Measurements from ENCODE around the gene DNPH1.

DNPH1 gene

GRCh38 chr6:43243664-43244321 is 14.5 kb upstream of the DNPH1 start:
- DNase-seq, result no peak

- DNase-seq, result no peak
Observed at GRCh38 chr6:43242908-43243663, 13.8 kb upstream of the DNPH1 start, which contains the start of gene TTBK1. Gene TTBK1, plus strand, starts transcription at chr6:43243481. Its CDS starts 3,180 bp downstream, at chr6:43246661.

- DNase-seq, result no peak
Observed at GRCh38 chr6:43241446-43241845, 12.2 kb upstream of the DNPH1 start.

- no peak for DNase-seq
Observed at GRCh38 chr6:43240950-43241349, 11.7 kb upstream of the DNPH1 start.

- DNase-seq, result no peak
Observed at GRCh38 chr6:43239054-43239453, 9.8 kb upstream of the DNPH1 start.

GRCh38 chr6:43235841-43236240 is 6.6 kb upstream of the DNPH1 start:
- DNase-seq, result no peak

- DNase-seq, result no peak
Observed at GRCh38 chr6:43231735-43232450, 2.6 kb upstream of the DNPH1 start.

GRCh38 chr6:43231053-43231452 is 1.8 kb upstream of the DNPH1 start:
- no peak for DNase-seq

GRCh38 chr6:43229803-43230620 is 731 bp upstream of the DNPH1 start:
- no peak for DNase-seq

GRCh38 chr6:43226192-43226851 is 3.0 kb downstream of the DNPH1 start:
- DNase-seq, result no peak

- DNase-seq, result no peak
Observed at GRCh38 chr6:43223175-43223574, 6.1 kb downstream of the DNPH1 start.

- no peak for DNase-seq
Observed at GRCh38 chr6:43222418-43223059, 6.7 kb downstream of the DNPH1 start.

- no peak for DNase-seq
Observed at GRCh38 chr6:43221046-43221972, 8.0 kb downstream of the DNPH1 start.

- no peak for DNase-seq
Observed at GRCh38 chr6:43220439-43220951, 8.8 kb downstream of the DNPH1 start.

GRCh38 chr6:43219814-43220213 is 9.5 kb downstream of the DNPH1 start:
- DNase-seq, result no peak

- no peak for DNase-seq
Observed at GRCh38 chr6:43219119-43219518, 10.2 kb downstream of the DNPH1 start.

- no peak for DNase-seq
Observed at GRCh38 chr6:43217351-43217750, 11.9 kb downstream of the DNPH1 start.

- no peak for DNase-seq
Observed at GRCh38 chr6:43216200-43216599, 13.1 kb downstream of the DNPH1 start.

GRCh38 chr6:43215066-43215465 is 14.2 kb downstream of the DNPH1 start:
- DNase-seq, result no peak

- DNase-seq, result no peak
Observed at GRCh38 chr6:43213431-43213830, 15.8 kb downstream of the DNPH1 start.
